ENCODE results near the gene STMN3.

The STMN3 gene

DNA sequence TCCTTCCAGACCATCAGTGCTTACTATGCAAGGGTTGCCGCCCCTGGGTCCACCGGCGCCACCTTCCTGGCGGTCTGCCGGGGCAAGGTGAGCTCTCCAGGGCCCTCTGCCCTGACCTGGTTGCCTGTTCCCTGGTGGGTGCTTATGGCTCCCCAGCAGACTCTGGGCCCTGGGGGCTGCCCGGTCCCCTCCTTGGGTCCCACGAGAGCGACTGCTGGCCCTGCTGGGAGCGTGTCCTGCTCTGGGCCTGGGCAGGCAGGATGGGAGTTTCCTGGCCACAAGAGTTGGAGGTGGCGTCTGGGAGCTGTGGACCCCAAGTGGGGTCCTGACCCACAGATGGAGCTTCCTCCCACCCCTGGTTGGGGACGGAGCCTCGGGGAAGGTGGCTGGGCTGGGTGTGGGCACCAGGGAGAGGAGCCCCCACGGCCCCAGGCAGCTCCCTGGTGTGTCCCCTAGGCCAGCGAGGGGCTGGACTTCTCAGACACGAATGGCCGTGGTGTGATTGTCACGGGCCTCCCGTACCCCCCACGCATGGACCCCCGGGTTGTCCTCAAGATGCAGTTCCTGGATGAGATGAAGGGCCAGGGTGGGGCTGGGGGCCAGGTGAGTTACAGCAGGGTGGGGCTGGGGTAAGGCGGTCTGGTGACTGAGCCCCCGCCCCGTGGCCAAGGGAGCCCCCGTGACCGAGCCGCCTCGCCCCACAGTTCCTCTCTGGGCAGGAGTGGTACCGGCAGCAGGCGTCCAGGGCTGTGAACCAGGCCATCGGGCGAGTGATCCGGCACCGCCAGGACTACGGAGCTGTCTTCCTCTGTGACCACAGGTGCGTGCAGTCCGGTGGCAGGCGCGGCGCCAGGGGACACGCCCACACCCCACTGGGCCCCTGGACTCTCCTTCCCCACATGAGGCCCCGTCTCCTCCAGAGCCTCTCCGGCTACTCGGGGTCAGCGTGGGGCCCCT is 36.1 kb upstream of the STMN3 start:
- Histone ChIP-seq H2AFZ (ENCODE audit: low read depth) (no peak overlapping the region), H3K9ac (no peak overlapping the region), H3K4me3 (IDR thresholded peaks at IDR 0.05; ENCODE audit: insufficient read depth, low read depth, low read length) (no peak overlapping the region), H3K27ac (no peak overlapping the region), H3K4me2 (no peak overlapping the region), H3K36me3 (ENCODE audit: insufficient read depth) (no peaks in the 10 kb centered on the region), H3K4me1 (ENCODE audit: low read depth, poor library complexity, severe bottlenecking) (no peaks in the 10 kb centered on the region), H3K27me3 (ENCODE audit: insufficient read depth, low read depth) (no peaks in the 10 kb centered on the region; the same call in 1 of the 2 replicates), H4K20me1 (ENCODE audit: insufficient read depth) (no peaks in the 10 kb centered on the region), H3K79me2 (ENCODE audit: insufficient read depth, low read depth) (no peaks in the 10 kb centered on the region)
- TF ChIP-seq, protein P1, sequence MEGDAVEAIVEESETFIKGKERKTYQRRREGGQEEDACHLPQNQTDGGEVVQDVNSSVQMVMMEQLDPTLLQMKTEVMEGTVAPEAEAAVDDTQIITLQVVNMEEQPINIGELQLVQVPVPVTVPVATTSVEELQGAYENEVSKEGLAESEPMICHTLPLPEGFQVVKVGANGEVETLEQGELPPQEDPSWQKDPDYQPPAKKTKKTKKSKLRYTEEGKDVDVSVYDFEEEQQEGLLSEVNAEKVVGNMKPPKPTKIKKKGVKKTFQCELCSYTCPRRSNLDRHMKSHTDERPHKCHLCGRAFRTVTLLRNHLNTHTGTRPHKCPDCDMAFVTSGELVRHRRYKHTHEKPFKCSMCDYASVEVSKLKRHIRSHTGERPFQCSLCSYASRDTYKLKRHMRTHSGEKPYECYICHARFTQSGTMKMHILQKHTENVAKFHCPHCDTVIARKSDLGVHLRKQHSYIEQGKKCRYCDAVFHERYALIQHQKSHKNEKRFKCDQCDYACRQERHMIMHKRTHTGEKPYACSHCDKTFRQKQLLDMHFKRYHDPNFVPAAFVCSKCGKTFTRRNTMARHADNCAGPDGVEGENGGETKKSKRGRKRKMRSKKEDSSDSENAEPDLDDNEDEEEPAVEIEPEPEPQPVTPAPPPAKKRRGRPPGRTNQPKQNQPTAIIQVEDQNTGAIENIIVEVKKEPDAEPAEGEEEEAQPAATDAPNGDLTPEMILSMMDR (conservative IDR thresholded peaks at IDR 0.05; ENCODE audit: low read depth, low read length) = no peak

DNA sequence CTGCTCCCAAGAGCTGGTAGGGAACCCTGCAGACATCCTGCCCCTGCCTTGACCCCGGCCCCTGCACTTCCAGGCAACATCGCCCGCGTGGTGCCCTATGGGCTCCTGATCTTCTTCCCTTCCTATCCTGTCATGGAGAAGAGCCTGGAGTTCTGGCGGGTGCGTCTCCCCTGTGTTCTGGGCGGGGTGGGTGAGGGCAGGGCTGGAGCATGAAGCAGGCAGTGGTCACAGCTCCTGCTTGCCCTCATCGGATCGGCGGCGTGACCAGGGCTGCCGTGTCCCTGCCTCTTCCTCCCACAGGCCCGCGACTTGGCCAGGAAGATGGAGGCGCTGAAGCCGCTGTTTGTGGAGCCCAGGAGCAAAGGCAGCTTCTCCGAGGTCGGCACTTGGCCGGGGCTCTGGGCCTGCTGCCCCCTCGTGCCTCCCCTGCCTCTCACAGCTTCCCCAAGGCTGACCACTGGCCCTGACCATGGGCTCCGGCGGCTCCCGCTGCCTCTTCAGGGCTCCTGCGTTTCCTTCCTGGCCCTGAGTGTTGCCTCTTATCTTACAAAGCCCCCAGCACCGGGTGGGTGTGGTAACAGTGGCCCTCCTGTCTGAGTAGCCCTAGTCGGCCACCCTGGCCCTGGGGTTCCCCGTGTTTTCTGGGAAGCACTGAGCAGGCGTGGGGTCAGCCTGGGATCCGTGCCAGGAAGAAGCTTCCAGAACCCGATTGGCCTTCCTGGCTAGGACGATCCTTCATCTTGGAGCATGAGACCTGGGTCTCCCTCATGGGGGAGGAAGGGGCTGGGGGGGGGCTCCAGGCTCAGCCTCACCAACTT is 35.2 kb upstream of the STMN3 start:
- Histone ChIP-seq H3K79me2 (ENCODE audit: insufficient read depth, low read depth) (no peaks in the 10 kb centered on the region), H3K36me3 (ENCODE audit: insufficient read depth) (no peaks in the 10 kb centered on the region), H3K4me1 (ENCODE audit: low read depth, poor library complexity, severe bottlenecking) (no peaks in the 10 kb centered on the region), H3K27ac (no peak overlapping the region), H2AFZ (ENCODE audit: low read depth) (no peak overlapping the region), H3K4me3 (IDR thresholded peaks at IDR 0.05; ENCODE audit: insufficient read depth, low read depth, low read length) (no peak overlapping the region), H4K20me1 (ENCODE audit: insufficient read depth) (no peaks in the 10 kb centered on the region), H3K4me2 (no peak overlapping the region), H3K27me3 (ENCODE audit: insufficient read depth, low read depth) (no peaks in the 10 kb centered on the region; the same call in 1 of the 2 replicates), H3K9ac (no peak overlapping the region)
- TF ChIP-seq, protein P1 (conservative IDR thresholded peaks at IDR 0.05; ENCODE audit: low read depth, low read length) = no peak

DNA sequence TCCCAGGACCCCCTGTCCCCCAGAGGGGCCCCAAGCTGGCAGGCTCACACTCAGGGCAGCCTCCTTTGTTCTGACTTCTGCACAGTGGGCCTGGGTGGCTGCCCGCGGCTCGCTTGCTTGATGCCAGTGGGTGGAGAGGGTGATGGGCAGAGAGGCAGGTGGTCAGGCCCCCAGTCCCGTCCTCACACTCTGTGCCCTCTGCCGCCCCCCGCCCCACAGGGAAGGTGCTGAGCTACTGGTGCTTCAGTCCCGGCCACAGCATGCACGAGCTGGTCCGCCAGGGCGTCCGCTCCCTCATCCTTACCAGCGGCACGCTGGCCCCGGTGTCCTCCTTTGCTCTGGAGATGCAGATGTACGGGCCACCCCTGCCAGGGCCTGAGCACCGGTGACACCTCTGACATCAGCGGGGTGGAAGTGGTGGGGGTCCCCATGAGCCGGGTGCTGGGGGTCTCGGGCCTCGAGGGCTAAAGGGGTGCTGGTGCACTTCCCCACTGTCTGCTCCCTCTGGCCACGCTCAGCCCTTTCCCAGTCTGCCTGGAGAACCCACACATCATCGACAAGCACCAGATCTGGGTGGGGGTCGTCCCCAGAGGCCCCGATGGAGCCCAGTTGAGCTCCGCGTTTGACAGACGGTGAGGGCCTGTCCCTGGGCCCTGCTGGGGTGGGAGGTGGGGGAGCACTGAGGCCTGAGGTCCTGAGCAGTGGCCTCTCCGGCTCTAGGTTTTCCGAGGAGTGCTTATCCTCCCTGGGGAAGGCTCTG is 34.4 kb upstream of the STMN3 start:
- TF ChIP-seq, protein P1 (conservative IDR thresholded peaks at IDR 0.05; ENCODE audit: low read depth, low read length) = no peak
- Histone ChIP-seq H3K4me3 (IDR thresholded peaks at IDR 0.05; ENCODE audit: insufficient read depth, low read depth, low read length) (no peak overlapping the region), H3K4me1 (ENCODE audit: low read depth, poor library complexity, severe bottlenecking) (no peaks in the 10 kb centered on the region), H3K36me3 (ENCODE audit: insufficient read depth) (no peaks in the 10 kb centered on the region), H2AFZ (ENCODE audit: low read depth) (no peak overlapping the region), H3K4me2 (no peak overlapping the region), H3K79me2 (ENCODE audit: insufficient read depth, low read depth) (no peaks in the 10 kb centered on the region), H3K9ac (no peak overlapping the region), H3K27me3 (ENCODE audit: insufficient read depth, low read depth) (no peaks in the 10 kb centered on the region), H4K20me1 (ENCODE audit: insufficient read depth) (no peaks in the 10 kb centered on the region), H3K27ac (no peak overlapping the region)
